HG03432 (cell line): ENCODE data around the gene ZBTB43.
"Not testable (repeated sequence)": the region's sequence is repeated elsewhere in the genome, so short reads cannot be mapped to it uniquely, and the experiment has no call there.

Experiments
- ATAC-seq: cut with Tn5 transposase; IDR thresholded peaks from one replicate; pipeline ENCODE4 v1.9.1; 2021; ENCODE audit warnings: mild to moderate bottlenecking, moderate library complexity; ENCODE audit not compliant: unreplicated experiment

Gene ZBTB43, protein sequence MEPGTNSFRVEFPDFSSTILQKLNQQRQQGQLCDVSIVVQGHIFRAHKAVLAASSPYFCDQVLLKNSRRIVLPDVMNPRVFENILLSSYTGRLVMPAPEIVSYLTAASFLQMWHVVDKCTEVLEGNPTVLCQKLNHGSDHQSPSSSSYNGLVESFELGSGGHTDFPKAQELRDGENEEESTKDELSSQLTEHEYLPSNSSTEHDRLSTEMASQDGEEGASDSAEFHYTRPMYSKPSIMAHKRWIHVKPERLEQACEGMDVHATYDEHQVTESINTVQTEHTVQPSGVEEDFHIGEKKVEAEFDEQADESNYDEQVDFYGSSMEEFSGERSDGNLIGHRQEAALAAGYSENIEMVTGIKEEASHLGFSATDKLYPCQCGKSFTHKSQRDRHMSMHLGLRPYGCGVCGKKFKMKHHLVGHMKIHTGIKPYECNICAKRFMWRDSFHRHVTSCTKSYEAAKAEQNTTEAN

DNA sequence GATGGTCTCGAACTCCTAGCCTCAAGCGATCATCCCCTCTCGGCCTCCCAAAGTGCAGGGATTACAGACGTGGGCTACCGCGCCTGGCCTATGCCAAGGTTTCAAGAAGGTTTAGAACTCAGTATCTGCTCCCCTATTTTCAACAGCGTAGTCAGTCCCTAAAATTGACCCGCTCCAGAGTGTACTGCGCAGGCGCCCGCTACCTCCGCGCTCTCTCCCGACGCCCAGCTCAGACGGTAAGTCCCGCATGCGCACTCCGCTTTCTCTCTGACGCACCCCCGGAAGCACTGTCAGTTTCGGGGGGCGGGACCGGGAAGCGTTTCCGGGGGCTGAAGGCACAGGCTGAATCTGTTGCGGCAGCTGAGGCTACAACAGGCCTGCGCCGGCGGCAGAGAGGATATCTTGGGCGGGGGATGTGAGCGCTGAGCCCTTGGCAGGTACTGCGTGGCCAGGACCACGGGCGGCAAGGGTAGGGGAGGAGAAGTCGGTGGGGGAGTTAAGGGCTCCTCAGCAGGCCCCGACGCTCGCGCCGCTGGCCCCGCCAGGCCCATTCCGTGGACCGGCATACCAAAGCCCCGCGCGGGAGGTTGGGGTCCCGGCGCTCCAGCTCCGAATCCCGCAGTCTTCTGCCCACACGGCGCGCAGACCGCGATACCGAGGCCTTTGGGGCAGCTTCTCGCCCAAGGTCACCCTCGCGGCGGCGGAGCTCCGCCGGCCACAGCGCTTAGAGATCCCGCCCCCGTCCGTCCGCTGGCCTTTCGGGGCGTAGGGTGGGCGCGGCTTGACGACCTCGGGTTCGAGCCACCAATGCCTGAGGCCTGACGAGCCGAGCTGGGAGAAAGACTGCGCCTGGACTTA, at the start of gene ZBTB43:
Gene ZBTB43, plus strand, starts transcription at position 345 of the 858 bp plus-strand sequence. CDS start 27,470 bp downstream, outside the sequence.
- peak; percentile 76 for ATAC-seq

DNA sequence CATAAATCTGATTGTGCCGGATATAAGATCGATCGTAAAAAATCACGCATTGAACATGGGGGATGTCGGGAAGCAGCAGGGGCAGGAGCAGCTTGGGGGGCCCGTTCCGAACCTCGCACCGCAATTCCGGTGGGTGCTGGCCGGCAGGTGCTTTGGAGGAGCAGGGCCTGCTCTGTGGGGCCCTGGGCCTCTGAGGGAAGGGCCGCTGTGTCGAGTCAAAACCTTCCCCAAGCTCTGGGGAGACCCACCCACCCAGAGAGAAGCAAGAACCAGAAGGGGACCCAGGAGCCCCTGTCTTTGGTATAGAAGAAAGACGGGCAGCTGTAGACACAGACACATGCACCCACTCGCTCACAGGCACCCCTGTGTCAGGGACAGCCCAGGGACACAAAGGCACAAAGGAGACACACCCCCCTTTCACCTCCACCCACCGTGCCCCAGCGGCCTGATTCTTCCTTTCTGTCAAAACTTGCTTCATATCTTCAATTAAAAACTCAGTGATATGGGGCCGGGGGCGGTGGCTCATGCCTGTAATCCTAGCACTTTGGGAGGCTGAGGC, 49.4 kb upstream of the ZBTB43 start:
- ATAC-seq = no peak

DNA sequence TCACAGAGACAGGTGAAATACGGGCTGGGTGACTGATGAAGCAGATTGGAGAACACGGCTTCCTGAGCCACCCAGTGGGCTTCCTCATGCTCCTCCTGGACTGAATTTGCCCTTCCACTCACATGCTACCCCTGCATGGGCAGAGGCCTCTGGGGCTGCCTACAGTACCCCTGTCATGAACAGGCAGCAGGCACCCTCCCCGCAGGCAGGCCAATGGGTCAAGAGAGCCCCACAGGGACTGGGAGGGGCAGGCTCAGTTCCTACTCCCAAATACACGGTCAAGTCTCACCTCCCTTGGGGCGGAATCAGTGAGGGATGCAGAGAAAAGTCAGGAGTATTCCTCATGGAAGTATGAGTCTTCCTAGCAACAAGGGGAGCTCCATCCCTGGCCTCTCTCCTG, 48.6 kb upstream of the ZBTB43 start:
- ATAC-seq = no peak

DNA sequence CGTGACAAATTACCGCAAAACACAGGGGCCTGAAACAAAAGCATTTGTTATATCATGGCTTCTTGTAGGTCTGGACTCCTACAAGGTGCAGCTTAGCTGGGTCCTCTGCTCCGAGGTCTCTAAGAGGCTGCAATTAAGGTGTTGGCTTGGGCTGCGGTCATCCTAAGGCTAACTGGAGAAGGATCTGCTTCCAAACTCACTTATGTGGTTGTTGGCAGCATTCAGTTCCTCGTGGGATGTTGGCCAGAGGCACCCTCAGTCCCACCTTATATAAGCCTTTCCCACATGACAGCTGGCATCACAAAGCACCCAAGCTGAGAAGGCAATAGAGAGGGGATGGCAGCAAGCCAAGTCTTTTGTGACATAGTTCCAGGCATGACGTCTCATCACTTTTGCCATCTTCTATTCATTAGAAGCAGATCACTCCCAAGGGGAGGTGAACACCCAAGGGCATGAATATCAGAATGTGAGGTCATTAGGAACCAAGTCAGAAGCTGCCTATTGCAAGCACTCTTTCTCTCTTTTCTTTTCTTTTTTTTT, 47.9 kb upstream of the ZBTB43 start:
- ATAC-seq = no peak

DNA sequence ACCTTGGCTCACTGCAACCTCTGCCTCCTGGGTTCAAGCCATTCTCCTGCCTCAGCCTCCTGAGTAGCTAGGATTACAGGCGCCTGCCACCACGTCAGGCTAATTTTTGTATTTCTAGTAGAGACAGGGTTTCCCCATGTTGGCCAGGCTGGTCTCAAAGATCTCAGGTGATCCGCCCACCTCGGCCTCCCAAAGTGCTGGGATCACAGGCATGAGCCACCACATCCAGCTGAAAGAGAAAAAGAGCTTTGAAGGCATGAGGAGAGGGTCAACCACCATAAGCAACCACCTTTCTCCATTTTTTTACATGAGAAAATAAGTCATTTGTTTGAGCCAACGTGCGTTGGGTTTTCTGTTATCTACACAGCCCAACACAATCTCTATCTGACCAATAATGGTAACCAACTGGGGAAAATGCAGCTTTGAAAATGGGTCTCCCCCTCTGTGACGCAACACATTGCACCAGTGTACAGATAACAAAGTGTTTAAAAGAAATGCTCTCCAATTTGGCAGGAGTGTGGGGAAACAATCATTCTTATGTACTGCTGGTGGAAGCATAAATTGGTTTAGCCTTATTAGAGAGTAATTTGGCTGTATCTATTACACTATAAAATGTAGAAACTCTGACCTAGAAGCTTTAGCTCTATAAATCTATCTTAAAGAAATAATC, 45.8 kb upstream of the ZBTB43 start:
- no peak for ATAC-seq

DNA sequence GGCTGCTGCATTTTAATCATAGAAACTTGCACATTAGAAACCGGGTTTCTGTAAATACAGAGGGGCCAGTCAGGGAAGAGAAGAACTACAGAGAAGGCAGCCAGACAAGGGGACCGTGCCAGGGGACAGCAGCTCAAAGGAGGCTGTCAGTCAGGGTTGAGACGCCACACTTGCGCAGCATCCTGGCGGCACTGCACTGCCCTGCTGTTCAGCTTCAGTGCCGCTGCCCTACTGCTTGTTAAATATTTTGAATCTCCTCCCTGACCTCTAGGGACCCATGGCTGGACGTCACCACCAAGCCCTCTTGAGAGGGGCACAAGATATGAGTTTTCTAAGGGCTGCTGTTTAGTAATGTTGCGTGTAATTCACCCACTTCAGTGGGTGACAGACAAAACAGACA, 43.6 kb upstream of the ZBTB43 start:
- no peak for ATAC-seq

DNA sequence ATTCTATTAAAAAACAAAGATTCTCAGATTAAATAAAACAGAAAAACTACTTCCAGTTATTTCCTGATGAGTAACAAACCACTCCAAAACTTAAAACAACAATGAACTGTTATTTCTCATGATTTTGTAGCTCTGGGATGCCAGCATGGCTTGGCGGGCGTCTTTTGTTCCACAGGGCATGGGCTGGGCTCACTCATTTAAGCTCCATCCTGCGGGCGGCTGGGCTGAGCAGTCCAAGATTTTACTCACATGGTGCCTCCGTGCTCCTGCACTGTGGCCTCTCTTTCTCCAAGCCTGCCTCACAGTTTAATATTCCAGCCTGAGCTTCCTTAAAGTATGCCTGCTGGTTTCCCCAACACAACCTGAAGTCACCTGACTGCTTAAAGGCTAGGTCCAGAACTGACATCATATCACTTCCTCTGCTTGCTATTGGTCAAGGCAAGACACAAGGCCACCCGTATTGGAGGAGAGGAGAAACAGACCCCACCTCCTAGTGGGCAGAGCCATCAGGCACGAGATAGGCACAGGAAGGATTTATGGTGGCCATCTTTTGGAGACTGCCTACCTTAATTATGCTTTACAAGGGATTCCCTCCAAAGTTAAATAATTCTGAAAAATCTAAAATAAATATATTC, 41.6 kb upstream of the ZBTB43 start:
- ATAC-seq = no peak

DNA sequence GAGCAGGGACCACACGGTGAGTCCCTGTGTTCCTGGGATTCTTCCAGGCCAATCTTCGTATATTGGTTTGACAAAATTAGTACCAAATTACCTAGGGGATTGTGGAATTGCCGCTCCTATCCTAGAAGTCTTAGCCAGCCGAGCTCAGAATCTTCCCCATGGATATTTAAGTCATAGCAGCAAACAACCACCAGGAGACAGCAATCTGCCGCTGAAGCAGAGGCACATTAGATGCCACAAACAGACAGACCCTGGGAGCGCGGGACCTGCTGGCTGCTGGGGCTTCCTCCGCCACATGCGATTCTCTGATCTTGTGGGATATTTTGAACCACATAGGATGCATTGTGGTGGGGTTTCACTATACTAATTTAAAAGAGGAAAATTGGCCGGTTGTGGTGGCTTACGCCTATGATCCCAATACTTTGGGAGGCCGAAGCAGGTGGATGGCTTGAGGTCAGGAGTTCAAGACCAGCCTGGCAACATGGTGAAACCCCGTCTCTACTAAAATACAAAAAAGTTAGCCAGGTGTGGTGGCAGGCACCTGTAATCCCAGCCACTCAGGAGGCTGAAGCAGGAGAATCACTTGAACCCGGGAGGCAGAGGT, 31.7 kb upstream of the ZBTB43 start:
- no peak for ATAC-seq

DNA sequence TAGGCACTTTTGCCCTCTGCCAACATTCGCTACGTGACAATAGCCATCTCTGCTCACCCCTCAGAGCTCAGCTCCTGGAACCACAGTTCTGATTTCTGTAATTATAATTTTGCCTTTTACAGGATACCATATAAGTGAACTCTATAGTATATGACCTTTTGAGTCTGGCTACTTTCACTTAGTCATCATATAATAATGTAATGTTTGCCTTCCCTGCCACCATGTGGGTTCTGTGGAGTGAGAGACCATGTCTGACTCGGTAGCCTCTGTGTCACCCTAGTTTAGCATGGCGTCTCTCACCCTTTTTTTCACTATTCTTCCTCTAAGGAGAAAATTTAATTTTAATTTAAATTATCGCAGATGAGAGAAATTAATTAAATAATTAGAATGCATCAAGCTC, 28.9 kb upstream of the ZBTB43 start:
- no peak for ATAC-seq

DNA sequence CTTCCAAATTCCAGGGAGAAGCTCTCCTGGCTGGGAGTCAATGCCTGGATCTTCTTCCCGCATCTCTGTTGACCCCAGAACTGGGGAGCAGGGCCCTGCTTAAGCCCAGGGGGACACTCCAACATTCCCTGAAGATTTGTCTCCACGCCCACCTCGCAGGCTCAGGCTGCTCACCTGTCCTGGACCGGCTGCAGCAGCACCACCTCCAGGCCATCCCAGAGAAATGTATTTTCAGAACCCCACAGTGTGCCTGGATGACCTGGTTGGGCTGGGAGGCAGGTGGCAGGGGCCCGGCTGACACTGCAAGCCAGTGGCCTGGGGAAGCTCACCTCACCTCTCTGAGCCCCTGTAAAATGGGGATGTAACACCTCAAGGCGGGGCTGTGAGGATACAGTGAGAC, 27.1 kb upstream of the ZBTB43 start:
- ATAC-seq = no peak

DNA sequence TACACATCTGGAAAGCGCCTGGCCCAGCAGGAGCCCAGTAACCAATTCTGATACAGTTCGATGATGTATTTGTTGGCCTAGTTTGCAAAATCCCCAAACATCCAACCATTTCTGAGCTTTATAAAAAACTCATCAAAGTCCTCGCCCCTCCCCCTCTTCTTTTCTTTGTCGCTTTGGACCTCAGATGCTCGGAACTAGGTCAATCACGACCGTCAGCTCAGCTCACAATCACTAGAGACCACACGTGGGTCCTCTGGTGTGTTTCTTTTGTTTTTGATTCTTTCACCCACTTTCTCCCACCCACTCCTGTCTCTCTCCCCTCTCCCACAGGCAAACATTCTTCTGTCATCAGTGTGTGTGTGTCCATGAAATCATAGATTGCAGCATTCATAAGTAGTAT, 26.7 kb upstream of the ZBTB43 start:
- ATAC-seq = no peak

DNA sequence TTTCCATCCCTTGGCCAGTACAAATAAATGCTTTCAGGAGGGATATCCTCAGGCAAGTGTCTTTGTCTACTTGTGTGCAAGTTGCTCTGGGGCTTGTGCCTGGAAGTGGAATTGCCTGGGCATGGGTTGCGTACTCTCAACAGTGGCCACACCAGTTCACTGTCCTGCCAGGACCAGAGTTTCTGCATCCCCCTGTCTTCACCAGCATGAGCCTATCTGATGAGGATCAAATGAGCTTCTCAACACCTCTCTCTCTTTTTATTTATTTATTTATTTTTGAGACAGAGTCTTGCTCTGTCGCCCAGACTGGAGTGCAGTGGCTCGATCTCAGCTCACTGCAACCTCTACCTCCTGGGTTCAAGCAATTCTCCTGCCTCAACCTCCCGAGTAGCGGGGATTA, 26.1 kb upstream of the ZBTB43 start:
- ATAC-seq = not testable (repeated sequence)

DNA sequence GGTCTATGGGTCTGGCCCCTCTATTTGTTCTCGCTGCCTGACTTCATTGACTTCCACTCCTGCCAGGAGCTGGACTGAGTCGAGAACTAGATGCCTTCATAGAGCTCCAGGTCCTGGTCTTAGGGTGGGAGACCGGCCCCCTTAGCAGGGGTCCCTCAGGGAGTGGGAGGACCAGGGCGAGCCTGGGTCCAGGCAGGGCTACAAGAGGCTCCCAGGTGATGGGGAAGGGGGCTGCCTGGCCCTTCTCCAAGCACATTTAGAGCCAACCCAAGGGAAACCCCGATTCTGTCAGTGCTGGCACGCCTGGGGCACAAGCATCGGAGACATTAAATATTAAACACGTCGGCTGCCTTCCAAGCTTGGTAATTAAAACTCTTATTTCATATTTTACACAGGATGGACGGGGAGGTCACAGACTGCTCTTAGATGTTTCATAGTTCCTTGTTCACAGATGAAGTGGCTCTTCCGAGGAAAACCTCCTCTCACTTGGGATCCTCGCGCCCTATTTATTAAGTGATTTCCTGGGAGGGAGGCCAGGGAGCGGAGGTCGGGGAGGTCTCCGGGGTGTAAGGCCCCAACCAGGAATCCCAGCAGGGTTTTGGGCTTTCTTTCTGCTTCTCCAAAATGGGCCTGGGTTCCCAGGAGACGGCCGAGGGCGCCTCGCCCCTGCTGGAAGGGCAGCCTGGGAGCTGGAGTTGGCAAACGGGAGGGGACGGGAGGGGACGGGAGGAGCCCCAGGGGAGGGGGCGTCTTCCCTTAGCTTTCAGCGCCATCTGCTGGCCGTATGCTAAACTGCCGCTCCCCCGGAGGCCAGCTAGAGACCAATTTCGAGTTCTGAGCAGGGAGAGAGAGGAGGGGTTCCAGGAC, 23.4 kb upstream of the ZBTB43 start:
- no peak for ATAC-seq

DNA sequence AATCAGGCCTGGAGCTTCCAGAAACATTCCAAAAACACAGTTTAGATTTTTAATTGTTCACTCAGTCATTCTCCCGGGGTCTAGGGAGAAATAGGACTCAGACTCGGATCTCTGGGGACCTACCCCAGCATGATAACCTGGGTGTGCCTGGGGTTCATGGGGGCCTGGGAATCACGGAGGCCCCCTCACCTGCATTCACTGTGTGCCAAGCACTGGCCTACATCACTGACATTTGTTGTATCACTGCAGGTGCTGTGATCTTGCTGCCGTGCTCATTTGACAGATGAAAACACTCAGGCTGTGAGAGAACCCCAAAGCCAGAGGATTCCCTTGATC, 22.8 kb upstream of the ZBTB43 start:
- no peak for ATAC-seq

DNA sequence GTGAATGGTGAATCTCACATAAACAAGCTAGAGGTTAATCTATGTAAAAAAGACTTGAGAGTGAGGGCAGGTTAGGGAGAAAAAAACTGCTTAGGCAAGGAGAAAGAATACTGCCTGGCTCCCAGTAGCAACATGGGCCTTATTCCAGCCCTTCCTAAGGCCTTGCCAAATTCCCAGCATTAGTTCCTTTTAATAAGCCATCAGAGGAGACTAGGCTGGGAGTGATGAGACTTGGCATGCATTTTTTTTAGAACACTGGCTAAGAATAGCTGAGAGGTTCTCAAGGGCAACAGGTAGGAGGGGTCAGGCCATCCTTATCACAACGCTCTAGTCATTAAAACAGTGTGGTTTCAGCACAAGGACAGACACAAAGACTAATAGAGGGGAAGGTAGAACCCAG, 20.9 kb upstream of the ZBTB43 start:
- no peak for ATAC-seq

DNA sequence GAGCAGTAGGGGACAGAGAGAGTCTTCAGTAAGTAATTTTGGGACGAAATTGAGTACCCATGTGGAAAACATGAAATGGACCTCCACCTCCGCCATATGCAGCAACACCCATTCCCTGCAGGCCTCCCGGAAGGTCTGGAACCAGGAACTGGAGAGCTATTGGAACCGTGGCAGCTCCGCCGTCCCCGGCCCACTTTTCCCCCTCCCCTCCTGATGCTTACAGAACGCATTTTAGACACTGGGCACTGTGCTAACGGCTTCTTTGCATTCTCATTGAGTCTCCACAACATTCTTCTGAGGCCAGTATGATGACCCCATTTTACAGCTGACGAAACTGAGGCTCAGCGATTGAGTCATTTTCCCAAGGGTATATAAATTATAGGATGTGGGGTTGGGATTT, 20.4 kb upstream of the ZBTB43 start:
- no peak for ATAC-seq

DNA sequence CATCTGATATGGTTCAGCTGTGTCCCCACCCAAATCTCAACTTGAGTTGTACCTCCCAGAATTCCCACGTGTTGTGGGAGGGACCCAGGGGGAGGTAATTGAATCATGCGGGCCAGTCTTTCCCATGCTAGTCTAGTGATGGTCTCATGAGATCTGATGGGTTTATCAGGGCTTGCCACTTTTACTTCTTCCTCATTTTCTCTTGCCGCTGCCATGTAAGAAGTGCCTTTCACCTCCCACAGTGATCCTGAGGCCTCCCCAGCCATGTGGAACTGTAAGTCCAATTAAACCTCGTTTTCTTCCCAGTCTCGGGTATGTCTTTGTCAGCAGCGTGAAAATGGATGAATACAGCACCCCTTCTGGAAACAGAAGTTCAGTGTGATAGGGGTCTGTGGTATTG, 20.0 kb upstream of the ZBTB43 start:
- ATAC-seq = not testable (repeated sequence)

DNA sequence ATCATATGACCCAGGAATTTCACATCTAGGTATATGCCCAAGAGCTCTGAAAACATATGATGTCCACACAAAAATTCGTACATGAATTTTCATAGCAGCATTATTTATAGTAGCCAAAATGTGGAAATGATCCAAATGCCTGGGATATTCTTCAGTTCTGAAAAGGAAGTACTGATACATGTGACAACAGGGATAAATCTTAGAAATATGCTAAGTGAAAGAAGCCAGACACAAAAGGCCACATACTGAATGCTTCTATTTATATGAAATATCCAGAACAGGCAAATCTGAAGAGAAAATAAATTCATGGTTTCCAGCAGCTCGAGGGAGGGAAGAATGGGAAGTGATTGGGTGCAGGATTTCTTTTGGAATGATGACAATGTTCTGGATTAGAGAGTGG, 16.8 kb upstream of the ZBTB43 start:
- ATAC-seq = no peak
